ENCODE results near the gene CCDC177.

CCDC177 gene

GRCh38 chr14:69567563-69567962 lies 7.1 kb downstream of the CCDC177 start:
- no peaks in the 10 kb centered on the region for H3K36me3 ChIP-seq (ENCODE audit: control insufficient read depth in 2 of 2, insufficient read depth in 1 of 2, low read length in 2 of 2)
- ChIA-PET POLR2A (no interaction called here), CTCF (interaction anchor here (0.6 kb wide), 1 partner anchor 64 kb away, joined by 3 read pairs; no protein-coding TSS in a partner anchor)
- H3K4me3 ChIP-seq (ENCODE audit: low read depth, low read length) = no peak overlapping the region
- H3K4me1 ChIP-seq (ENCODE audit: control insufficient read depth, insufficient read depth, low read length) = no peaks in the 10 kb centered on the region; the same call in 1 of the 2 replicates
- no peak for TF ChIP-seq ZNF645 (tag by site-specific recombination; IDR thresholded peaks at IDR 0.05)
- TF ChIP-seq REST (tag by site-specific recombination; IDR thresholded peaks at IDR 0.05) = peak; percentile 69
- H3K9me3 ChIP-seq (ENCODE audit: control insufficient read depth, insufficient read depth, low read depth, low read length) = no peaks in the 10 kb centered on the region
- H3K27ac ChIP-seq (ENCODE audit: extremely low read depth, low read depth, low read length) = no peak overlapping the region

- Histone ChIP-seq H3K4me1 (ENCODE audit: control insufficient read depth, insufficient read depth, low read length) (no peaks in the 10 kb centered on the region), H3K9me3 (ENCODE audit: control insufficient read depth, insufficient read depth, low read depth, low read length) (no peaks in the 10 kb centered on the region), H3K36me3 (ENCODE audit: control insufficient read depth in 2 of 2, insufficient read depth in 1 of 2, low read length in 2 of 2) (no peaks in the 10 kb centered on the region), H3K27ac (ENCODE audit: extremely low read depth, low read depth, low read length) (no peak overlapping the region), H3K4me3 (ENCODE audit: low read depth, low read length) (no peak overlapping the region)
- ChIA-PET CTCF (interaction anchor here (1.0 to 2.4 kb wide), 2 partner anchors 14 to 18 kb away, joined by 3 to 9 read pairs; no protein-coding TSS in a partner anchor), POLR2A (no interaction called here)
- TF ChIP-seq OVOL3 (tag by site-specific recombination; IDR thresholded peaks at IDR 0.05) (no peak), SCRT2 (tag by site-specific recombination; IDR thresholded peaks at IDR 0.05) (peak; percentile 21; the same call in 1 of the 2 replicates), ZNF626 (tag by site-specific recombination; IDR thresholded peaks at IDR 0.05) (no peak), PRDM1 (tag by site-specific recombination; IDR thresholded peaks at IDR 0.05) (peak; percentile 26; the same call in 1 of the 2 replicates)
Measured at GRCh38 chr14:69561893-69562292, 12.8 kb downstream of the CCDC177 start.

GRCh38 chr14:69560826-69561225 lies 13.8 kb downstream of the CCDC177 start:
- Histone ChIP-seq H3K4me3 (ENCODE audit: low read depth, low read length) (no peak overlapping the region), H3K36me3 (ENCODE audit: control insufficient read depth in 2 of 2, insufficient read depth in 1 of 2, low read length in 2 of 2) (no peaks in the 10 kb centered on the region), H3K27ac (ENCODE audit: extremely low read depth, low read depth, low read length) (no peak overlapping the region), H3K4me1 (ENCODE audit: control insufficient read depth, insufficient read depth, low read length) (no peaks in the 10 kb centered on the region), H3K9me3 (ENCODE audit: control insufficient read depth, insufficient read depth, low read depth, low read length) (no peaks in the 10 kb centered on the region)
- ChIA-PET CTCF (interaction anchor here (0.6 to 1.1 kb wide), 3 partner anchors 12 to 157 kb away, joined by 3 to 5 read pairs (median 3); no protein-coding TSS in a partner anchor), POLR2A (interaction anchor here (0.6 kb wide), 1 partner anchor 232 kb away, joined by 3 read pairs; no protein-coding TSS in a partner anchor)
- TF ChIP-seq PRDM4 (tag by site-specific recombination; IDR thresholded peaks at IDR 0.05) (no peak), ZNF513 (tag by site-specific recombination; IDR thresholded peaks at IDR 0.05) (no peak), ZNF664 (tag by site-specific recombination; IDR thresholded peaks at IDR 0.05) (no peak), ZNF184 (tag by site-specific recombination; IDR thresholded peaks at IDR 0.05) (no peak), ZSCAN18 (tag by site-specific recombination; IDR thresholded peaks at IDR 0.05) (no peak), ZNF530 (tag by site-specific recombination; IDR thresholded peaks at IDR 0.05; ENCODE audit: low read depth) (no peak), ZNF416 (tag by site-specific recombination; IDR thresholded peaks at IDR 0.05) (no peak), ZNF239 (tag by site-specific recombination; IDR thresholded peaks at IDR 0.05) (no peak), ZNF19 (tag by site-specific recombination; IDR thresholded peaks at IDR 0.05; ENCODE audit: low read depth) (no peak), ZNF18 (tag by site-specific recombination; IDR thresholded peaks at IDR 0.05) (no peak), ZNF776 (tag by site-specific recombination; IDR thresholded peaks at IDR 0.05; ENCODE audit: borderline replicate concordance) (no peak)

All from HEK293 (cell line).